ENCODE results near the gene NIT1.

- TF ChIP-seq REST (IDR thresholded peaks at IDR 0.05; ENCODE audit: low read depth) = no peak
- TF ChIP-seq MAX (IDR thresholded peaks at IDR 0.05) = no peak
- TF ChIP-seq EGR1 (IDR thresholded peaks at IDR 0.05) = no peak
Observed at GRCh38 chr1:161121834-161122233, 3.9 kb downstream of the NIT1 start.
